K562 (cell line): ENCODE measurements around the gene ITGA1.

Source experiments
- CHD4 ChIP-seq: fragments of 200-600 bp; sonication (generic); IDR thresholded peaks from 3 replicates; pipeline ENCODE4 v1.6.1; 2012; ENCODE audit warnings: low read depth, mild to moderate bottlenecking, mixed read lengths, low read length, inconsistent platforms; ENCODE audit not compliant: insufficient read depth, insufficient replicate concordance, poor library complexity, severe bottlenecking
- EZH2 ChIP-seq: IDR thresholded peaks from 2 replicates; pipeline ENCODE4 v1.6.1; 2012; ENCODE audit warnings: low read depth, mild to moderate bottlenecking, inconsistent platforms, low read length, borderline replicate concordance
- MEIS2 ChIP-seq: fragments of 450-650 bp; IDR thresholded peaks from 2 replicates; pipeline ENCODE4 v1.6.1; 2014; ENCODE audit warnings: mild to moderate bottlenecking; ENCODE audit not compliant: partially characterized antibody
- MYNN ChIP-seq, 2 experiments: sonication (generic); formaldehyde crosslinking in 1 of 2; IDR thresholded peaks; 2 replicates each; pipeline versions ENCODE4 v1.5.0 to v1.6.1; 2016 to 2020; ENCODE audit warnings: antibody characterized with exemption in 1 of 2, missing genetic modification reagents in 1 of 2
- POLR2AphosphoS5 ChIP-seq: IDR thresholded peaks from 2 replicates; pipeline ENCODE4 v1.6.1; 2011; ENCODE audit warnings: mild to moderate bottlenecking, low read depth, low read length, moderate library complexity; ENCODE audit not compliant: control insufficient read depth, insufficient read depth
- PTTG1 ChIP-seq: fragments of 450-650 bp; IDR thresholded peaks from 2 replicates; pipeline ENCODE4 v1.6.1; 2016; ENCODE audit warnings: low read depth, mild to moderate bottlenecking, missing genetic modification characterization, missing compliant biosample characterization
- RAD21 ChIP-seq, 2 experiments: fragments of 250-450 bp in 1 of 2; fragments of 450-650 bp in 1 of 2; sonication (Bioruptor Pico) in 1 of 2; formaldehyde crosslinking in 1 of 2; IDR thresholded peaks in 1 of 2; conservative IDR thresholded peaks in 1 of 2; 2 replicates each; pipeline versions ENCODE4 v1.4.0 to v1.8.0; 2020 to 2022; ENCODE audit warnings: mild to moderate bottlenecking in 2 of 2, moderate library complexity in 1 of 2
- SIN3A ChIP-seq, 2 experiments: fragments of 150-350 bp in 1 of 2; IDR thresholded peaks; 2 replicates each; pipeline ENCODE4 v1.6.1; 2011 to 2016; ENCODE audit warnings: borderline replicate concordance in 2 of 2, low read depth in 2 of 2, low read length in 2 of 2, mild to moderate bottlenecking in 2 of 2, moderate library complexity in 2 of 2; ENCODE audit not compliant: control insufficient read depth in 1 of 2
- XRCC5 ChIP-seq: fragments of 200-400 bp; formaldehyde crosslinking; IDR thresholded peaks from 2 replicates; pipeline ENCODE4 v1.6.1; 2017; ENCODE audit warnings: low read depth, mild to moderate bottlenecking, low read length
- YY1 ChIP-seq, 3 experiments: IDR thresholded peaks; 2 replicates each; pipeline ENCODE4 v1.6.1; 2011; ENCODE audit warnings: low read length in 2 of 3, mild to moderate bottlenecking in 2 of 3, moderate library complexity in 2 of 3, borderline replicate concordance in 1 of 3, control low read depth in 1 of 3, low read depth in 1 of 3; ENCODE audit not compliant: insufficient read depth in 3 of 3, insufficient replicate concordance in 2 of 3, control insufficient read depth in 1 of 3, insufficient read length in 1 of 3; ENCODE audit errors: extremely low read depth in 1 of 3
- ZNF277 ChIP-seq: fragments of 250-450 bp; sonication (Bioruptor Pico); IDR thresholded peaks from 2 replicates; pipeline ENCODE4 v1.8.0; 2022; ENCODE audit warnings: inconsistent platforms, mild to moderate bottlenecking, moderate library complexity, borderline replicate concordance
- TF ChIP-seq, protein P1 (sequence below), 2 experiments: fragments of 450-650 bp; conservative IDR thresholded peaks; 2 replicates each; pipeline ENCODE4 v1.6.1; 2017; ENCODE audit warnings: mild to moderate bottlenecking in 2 of 2, moderate library complexity in 2 of 2

DNA sequence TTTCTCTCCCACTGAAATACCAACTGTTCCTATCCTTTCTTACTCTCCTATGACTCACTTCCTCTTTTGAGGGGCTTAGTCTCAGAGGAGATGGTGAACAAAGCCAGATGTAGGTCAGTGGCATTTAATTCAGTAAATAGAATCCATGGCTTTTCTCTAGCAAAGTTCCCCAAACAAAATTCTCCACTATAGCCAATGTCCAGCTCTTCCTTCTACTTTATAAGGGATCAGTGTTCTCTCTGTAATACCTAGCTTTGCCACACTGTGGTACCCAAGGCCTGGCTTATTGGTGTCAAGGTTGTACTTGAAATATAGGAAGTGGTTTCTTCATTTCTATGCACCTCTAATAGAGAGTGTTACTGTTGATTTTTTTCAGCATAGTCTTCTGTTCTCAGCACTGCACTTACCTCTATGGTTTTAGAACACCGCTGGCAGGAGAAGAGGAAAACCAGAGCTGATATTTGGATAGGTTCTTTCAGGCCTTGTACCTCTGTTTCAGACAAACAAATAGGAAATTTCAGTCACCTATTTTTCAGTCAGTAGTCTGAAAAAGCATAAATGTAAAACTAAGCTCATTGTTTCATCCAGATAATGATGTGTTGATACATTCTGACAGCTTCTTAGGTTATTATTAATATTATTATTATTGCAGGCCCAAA, 160.8 kb downstream of the ITGA1 start:
- no peak for TF ChIP-seq CHD4
- no peak for TF ChIP-seq PTTG1 (tag)
- peak; percentile 86 to 87 for TF ChIP-seq RAD21 (CRISPR knock-in tag; conservative IDR thresholded peaks at IDR 0.05 in 1 of 2, IDR thresholded peaks at IDR 0.05 in 1 of 2)
- TF ChIP-seq EZH2: no peak
- TF ChIP-seq MYNN (IDR thresholded peaks at IDR 0.05): no peak
- no peak for TF ChIP-seq MYNN (CRISPR knock-in tag; IDR thresholded peaks at IDR 0.05)
- no peak for TF ChIP-seq SIN3A (IDR thresholded peaks at IDR 0.05; ENCODE audit: borderline replicate concordance in 2 of 2, control insufficient read depth in 1 of 2, low read depth in 2 of 2, low read length in 2 of 2)
- TF ChIP-seq ZNF277: no peak
- TF ChIP-seq, protein P1, sequence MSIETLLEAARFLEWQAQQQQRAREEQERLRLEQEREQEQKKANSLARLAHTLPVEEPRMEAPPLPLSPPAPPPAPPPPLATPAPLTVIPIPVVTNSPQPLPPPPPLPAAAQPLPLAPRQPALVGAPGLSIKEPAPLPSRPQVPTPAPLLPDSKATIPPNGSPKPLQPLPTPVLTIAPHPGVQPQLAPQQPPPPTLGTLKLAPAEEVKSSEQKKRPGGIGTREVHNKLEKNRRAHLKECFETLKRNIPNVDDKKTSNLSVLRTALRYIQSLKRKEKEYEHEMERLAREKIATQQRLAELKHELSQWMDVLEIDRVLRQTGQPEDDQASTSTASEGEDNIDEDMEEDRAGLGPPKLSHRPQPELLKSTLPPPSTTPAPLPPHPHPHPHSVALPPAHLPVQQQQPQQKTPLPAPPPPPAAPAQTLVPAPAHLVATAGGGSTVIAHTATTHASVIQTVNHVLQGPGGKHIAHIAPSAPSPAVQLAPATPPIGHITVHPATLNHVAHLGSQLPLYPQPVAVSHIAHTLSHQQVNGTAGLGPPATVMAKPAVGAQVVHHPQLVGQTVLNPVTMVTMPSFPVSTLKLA (conservative IDR thresholded peaks at IDR 0.05): no peak
- no peak for TF ChIP-seq MEIS2
- TF ChIP-seq XRCC5: no peak
- TF ChIP-seq YY1 (IDR thresholded peaks at IDR 0.05; ENCODE audit: borderline replicate concordance in 1 of 3, control insufficient read depth in 1 of 3, extremely low read depth in 1 of 3, insufficient read depth in 3 of 3, insufficient read length in 1 of 3, insufficient replicate concordance in 2 of 3, low read depth in 1 of 3, low read length in 2 of 3): no peak
- no peak for TF ChIP-seq POLR2AphosphoS5
